Neural crest cell (in vitro differentiated cells): ENCODE data around the gene CRYBB1. TPM values are rescaled to one million over a fixed set of nuclear protein-coding genes. Genes with fewer than 3 reads are reported as not detected.

ENCODE experiments used
- DNase-seq: peaks from one replicate; pipeline ENCODE4 v3.0.0; 2021; ENCODE audit warnings: low read depth, mixed read lengths, low spot score
- H3K27ac Mint-ChIP-seq: one replicate; pipeline ENCODE4 v1.8.0; 2021; ENCODE audit warnings: mild to moderate bottlenecking, mixed read lengths; ENCODE audit not compliant: unreplicated experiment
- H3K27me3 Mint-ChIP-seq: 2 replicates; pipeline ENCODE4 v1.8.0; 2021; ENCODE audit warnings: low read depth, mild to moderate bottlenecking, mixed read lengths
- H3K36me3 Mint-ChIP-seq: 2 replicates; pipeline ENCODE4 v1.8.0; 2021; ENCODE audit warnings: low read depth, mild to moderate bottlenecking, mixed read lengths
- H3K4me1 Mint-ChIP-seq: 2 replicates; pipeline ENCODE4 v1.8.0; 2021; ENCODE audit warnings: mixed read lengths
- H3K4me3 Mint-ChIP-seq: one replicate; pipeline ENCODE4 v1.8.0; 2021; ENCODE audit warnings: mild to moderate bottlenecking, mixed read lengths
- H3K9me3 Mint-ChIP-seq: 2 replicates; pipeline ENCODE4 v1.8.0; 2021; ENCODE audit warnings: mixed read lengths
- total RNA-seq: library from RNA; stranded (reverse); gene quantifications from 2 replicates; pipeline ENCODE4 v1.2.1, GENCODE V29; 2021
- TF ChIP-seq, protein P1 (sequence below): fragments of 200-600 bp; sonication (generic); conservative IDR thresholded peaks from 2 replicates; pipeline ENCODE4 v1.5.0; 2021; ENCODE audit warnings: antibody characterized with exemption, mild to moderate bottlenecking

The CRYBB1 gene
- total RNA-seq, 1 donor from 2014 or later: not detected

DNA sequence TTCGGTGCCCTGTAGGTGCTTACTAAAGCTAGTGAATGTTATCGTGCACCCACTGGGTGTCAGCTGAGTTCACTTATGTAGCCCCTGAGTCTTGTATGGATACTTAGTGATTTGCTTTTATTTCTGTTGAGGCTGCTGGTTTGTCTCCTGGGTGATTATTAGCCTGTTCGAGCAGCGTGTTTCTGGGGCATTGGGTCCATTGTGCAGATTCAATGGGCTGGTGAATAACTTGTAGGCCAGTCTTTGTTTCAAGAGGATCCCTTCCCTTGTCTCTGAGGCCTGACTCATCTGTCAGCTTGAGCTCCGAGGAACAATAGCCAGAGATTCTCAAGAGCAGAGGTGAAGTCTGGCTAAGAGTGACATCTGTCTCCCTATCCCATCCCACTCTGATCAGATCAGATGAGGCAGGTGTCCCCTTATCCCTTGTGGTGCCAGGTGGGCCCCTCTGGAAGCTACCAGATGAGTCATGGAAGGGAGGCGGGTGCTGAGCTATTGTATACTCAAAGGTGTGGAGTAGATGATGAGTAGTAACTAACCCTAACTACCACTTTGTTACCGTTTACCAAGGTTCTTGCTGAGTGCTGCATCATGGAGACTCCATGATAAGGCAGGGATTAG, 43.2 kb upstream of the CRYBB1 start:
- Mint-ChIP-seq H3K4me3 (peak overlapping the region; percentile 78), H3K9me3 (no peaks in the 10 kb centered on the region), H3K27me3 (peaks cover 43% of the 10 kb centered on the region), H3K27ac (peak overlapping the region; percentile 45), H3K4me1 (peaks cover 44% of the 10 kb centered on the region), H3K36me3 (no peaks in the 10 kb centered on the region)
- TF ChIP-seq, protein P1, sequence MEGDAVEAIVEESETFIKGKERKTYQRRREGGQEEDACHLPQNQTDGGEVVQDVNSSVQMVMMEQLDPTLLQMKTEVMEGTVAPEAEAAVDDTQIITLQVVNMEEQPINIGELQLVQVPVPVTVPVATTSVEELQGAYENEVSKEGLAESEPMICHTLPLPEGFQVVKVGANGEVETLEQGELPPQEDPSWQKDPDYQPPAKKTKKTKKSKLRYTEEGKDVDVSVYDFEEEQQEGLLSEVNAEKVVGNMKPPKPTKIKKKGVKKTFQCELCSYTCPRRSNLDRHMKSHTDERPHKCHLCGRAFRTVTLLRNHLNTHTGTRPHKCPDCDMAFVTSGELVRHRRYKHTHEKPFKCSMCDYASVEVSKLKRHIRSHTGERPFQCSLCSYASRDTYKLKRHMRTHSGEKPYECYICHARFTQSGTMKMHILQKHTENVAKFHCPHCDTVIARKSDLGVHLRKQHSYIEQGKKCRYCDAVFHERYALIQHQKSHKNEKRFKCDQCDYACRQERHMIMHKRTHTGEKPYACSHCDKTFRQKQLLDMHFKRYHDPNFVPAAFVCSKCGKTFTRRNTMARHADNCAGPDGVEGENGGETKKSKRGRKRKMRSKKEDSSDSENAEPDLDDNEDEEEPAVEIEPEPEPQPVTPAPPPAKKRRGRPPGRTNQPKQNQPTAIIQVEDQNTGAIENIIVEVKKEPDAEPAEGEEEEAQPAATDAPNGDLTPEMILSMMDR: no peak
- no peak for DNase-seq

DNA sequence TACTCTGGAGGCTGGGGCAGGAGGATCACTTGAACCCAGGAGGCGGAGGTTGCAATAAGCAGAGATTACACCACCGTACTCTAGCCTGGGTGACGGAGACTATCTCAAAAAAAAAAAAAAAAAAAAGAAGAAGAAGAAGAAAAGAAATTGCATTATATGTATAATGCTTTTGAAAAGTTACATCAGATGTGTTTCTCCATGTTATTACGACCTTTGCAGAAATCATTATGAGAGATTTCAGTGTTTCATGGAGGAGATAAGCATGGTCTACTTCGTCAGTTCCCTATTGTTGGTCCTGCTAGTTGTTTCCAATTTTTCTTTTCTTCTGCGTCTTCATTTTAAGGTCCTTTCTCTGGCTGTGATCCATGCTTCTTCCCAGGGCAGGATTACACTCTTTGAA, 42.5 kb upstream of the CRYBB1 start:
- Mint-ChIP-seq H3K4me3 (peak overlapping the region; percentile 78), H3K36me3 (no peaks in the 10 kb centered on the region), H3K4me1 (peaks cover 40% of the 10 kb centered on the region), H3K9me3 (no peaks in the 10 kb centered on the region), H3K27ac (peak overlapping the region; percentile 45), H3K27me3 (peaks cover 50% of the 10 kb centered on the region)
- TF ChIP-seq, protein P1: no peak
- DNase-seq: no peak

DNA sequence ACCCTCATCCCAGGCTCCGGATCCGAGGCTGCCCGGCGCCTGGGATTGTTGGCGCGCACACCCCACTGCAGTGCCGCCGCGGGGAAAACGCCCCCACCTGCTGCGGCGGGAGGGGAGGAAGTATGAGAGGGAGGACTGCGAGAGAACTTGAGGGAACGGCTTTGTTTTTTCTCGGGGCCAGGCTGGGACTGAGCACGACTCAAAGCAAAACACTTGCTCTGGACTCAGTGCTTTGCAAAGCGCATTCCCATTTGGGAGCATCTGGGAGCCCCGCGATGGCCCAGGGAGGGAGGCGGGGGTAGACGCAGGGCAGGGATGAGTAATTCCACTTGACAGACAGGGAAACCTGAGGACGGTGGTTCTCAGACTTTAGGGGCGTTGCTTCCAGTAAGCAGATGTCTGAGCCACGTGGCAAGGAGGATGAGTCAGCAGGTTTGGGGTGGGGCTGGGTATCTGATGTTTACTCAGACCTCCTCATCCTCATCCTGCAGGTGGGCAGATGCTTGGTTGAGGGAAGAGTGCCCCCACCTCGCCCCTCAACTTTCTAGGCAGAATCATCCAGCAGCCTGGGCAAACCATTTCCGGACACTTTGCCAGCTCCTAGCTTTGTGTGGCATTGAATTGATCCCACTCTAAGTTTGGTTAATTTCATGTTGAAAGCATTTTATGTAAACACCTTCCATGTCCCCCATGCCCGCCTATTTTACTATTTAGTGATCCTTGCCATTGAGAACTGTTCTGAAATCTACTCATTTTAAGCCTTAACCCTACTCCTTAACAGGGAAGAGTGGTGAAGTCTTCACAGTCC, 41.0 kb upstream of the CRYBB1 start:
- H3K9me3 Mint-ChIP-seq: no peaks in the 10 kb centered on the region
- TF ChIP-seq, protein P1: no peak
- H3K36me3 Mint-ChIP-seq: no peaks in the 10 kb centered on the region
- H3K27me3 Mint-ChIP-seq: peaks cover 58% of the 10 kb centered on the region
- peak overlapping the region; percentile 50 for H3K27ac Mint-ChIP-seq
- peak overlapping the region; percentile 91 for H3K4me3 Mint-ChIP-seq
- peaks cover 37% of the 10 kb centered on the region for H3K4me1 Mint-ChIP-seq
- DNase-seq: peak; percentile 25

DNA sequence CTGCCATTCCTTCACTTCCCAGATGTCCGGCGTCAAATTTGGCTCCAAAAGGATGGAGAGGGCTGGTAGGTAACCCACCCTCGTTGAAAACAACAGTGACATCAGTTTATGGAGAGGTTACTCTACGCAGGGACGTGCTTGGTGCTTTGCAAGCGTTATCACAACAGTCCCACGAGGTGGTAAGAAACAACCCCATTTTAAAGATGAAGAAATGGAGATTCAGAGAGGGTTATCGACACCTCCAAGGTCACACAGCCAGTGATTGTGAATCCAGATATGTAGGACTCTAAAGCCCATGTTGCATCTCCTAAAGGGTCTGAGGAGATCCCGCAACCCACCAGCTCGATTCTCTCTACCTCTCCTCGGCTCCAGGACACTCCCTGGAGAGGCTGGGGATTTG, 40.3 kb upstream of the CRYBB1 start:
- Mint-ChIP-seq H3K36me3 (no peaks in the 10 kb centered on the region), H3K4me1 (peaks cover 37% of the 10 kb centered on the region), H3K4me3 (peak overlapping the region; percentile 91), H3K9me3 (no peaks in the 10 kb centered on the region), H3K27ac (peak overlapping the region; percentile 81), H3K27me3 (peaks cover 65% of the 10 kb centered on the region)
- TF ChIP-seq, protein P1: no peak
- DNase-seq: no peak

DNA sequence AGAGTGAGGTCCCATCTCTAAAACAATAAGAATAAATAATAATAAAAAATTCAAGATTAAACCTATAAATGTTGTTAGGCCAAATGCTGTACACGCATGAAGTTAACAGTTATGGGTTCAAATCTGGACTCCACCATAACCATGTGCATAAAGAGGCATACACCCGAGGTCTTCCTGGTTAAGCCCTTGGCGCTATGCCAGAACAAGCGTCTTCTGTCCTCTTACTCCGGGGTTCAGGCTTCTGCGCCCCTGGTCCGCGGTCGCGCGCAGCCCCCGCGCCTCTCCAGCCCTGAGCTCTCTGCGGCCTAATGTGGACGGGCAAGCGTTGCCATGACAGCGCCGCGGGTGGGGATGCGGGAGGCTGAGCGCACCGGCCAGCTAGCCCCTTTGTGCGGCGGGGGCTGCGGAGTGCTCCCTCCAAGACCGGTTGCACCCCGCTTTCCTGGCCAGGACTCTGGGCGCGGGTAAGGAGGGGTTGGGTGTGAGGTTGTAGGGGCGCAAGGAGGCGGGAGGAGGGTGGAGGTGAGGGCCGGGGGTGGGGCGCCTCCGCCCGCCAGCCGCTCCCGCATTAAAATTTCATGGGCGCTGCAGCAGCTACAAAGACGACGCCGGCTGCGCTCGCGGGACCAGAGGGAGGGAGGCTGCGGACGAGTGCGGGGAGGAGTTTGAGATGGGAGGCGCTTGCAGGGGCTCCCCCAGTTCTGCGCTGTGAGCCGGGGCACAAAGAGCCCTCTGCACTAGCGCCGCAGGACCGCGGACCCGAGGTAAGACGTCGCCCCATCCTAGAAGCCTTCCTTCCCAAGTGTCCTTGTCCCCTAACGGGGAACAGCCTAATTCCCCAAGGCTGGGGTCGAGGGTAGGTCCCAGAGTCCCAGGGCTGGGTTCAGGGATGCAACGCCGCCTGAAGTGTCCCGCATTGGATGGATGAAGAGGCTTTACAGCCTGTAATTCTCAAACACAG, 39.3 kb upstream of the CRYBB1 start, which contains the start of gene MIAT:
MIAT (plus strand) TSS at position 698 of the 961 bp plus-strand sequence.
- Mint-ChIP-seq H3K27me3 (peaks cover 72% of the 10 kb centered on the region), H3K4me3 (peak within 1 kb of the TSS; percentile 91), H3K36me3 (no peaks in the 10 kb centered on the region), H3K9me3 (no peaks in the 10 kb centered on the region), H3K27ac (peak within 1 kb of the TSS; percentile 89), H3K4me1 (peaks cover 33% of the 10 kb centered on the region)
- TF ChIP-seq, protein P1: no peak
- peak; percentile 38 for DNase-seq
